Liver (tissue), 9 donors: Measurements from ENCODE around the gene SIGLEC8. TPM values are rescaled to one million over a fixed set of nuclear protein-coding genes. Genes with fewer than 3 reads are reported as not detected.
A peak's percentile ranks its signal among the peaks of the same experiment; 100 is the strongest.
"Not testable (repeated sequence)": the region's sequence is repeated elsewhere in the genome, so short reads cannot be mapped to it uniquely, and the experiment has no call there.

Source experiments
- DNase-seq: peaks from one replicate; pipeline ENCODE4 v3.0.0-alpha.2; 2017; ENCODE audit warnings: low spot score
- H3K27ac ChIP-seq, 2 donors: one replicate each; pipeline ENCODE4 v1.7.0; 2013; ENCODE audit warnings: inconsistent platforms in 2 of 2, low read length in 2 of 2, control low read depth in 1 of 2, low read depth in 1 of 2, mild to moderate bottlenecking in 1 of 2
- H3K27me3 ChIP-seq, 4 donors: one replicate each; pipeline versions ENCODE4 v1.6.1 to v1.7.0; 2013; ENCODE audit warnings: low read length in 3 of 4, inconsistent platforms in 1 of 4, mild to moderate bottlenecking in 1 of 4, moderate library complexity in 1 of 4; ENCODE audit not compliant: control insufficient read depth in 4 of 4, insufficient read depth in 4 of 4
- H3K36me3 ChIP-seq, 4 donors: one replicate each; pipeline versions ENCODE4 v1.6.1 to v1.7.0; 2013; ENCODE audit warnings: low read length in 3 of 4, mild to moderate bottlenecking in 3 of 4, low read depth in 1 of 4, moderate library complexity in 1 of 4; ENCODE audit not compliant: control insufficient read depth in 4 of 4, insufficient read depth in 3 of 4
- H3K4me1 ChIP-seq, 4 donors: one replicate each; pipeline versions ENCODE4 v1.6.1 to v1.7.0; 2013; ENCODE audit warnings: low read length in 3 of 4, mild to moderate bottlenecking in 3 of 4, moderate library complexity in 1 of 4; ENCODE audit not compliant: control insufficient read depth in 4 of 4, insufficient read depth in 4 of 4
- H3K4me3 ChIP-seq, 3 donors: one replicate each; pipeline versions ENCODE4 v1.6.1 to v1.7.0; 2013; ENCODE audit warnings: low read length in 3 of 3, control low read depth in 1 of 3, low read depth in 1 of 3, mild to moderate bottlenecking in 1 of 3
- H3K9ac ChIP-seq, 2 donors: one replicate each; pipeline ENCODE4 v1.7.0; 2013; ENCODE audit warnings: low read length in 2 of 2, mild to moderate bottlenecking in 2 of 2, moderate library complexity in 2 of 2, control low read depth in 1 of 2, low read depth in 1 of 2
- H3K9me3 ChIP-seq, 4 donors: one replicate each; pipeline versions ENCODE4 v1.6.1 to v1.7.0; 2013; ENCODE audit warnings: low read length in 3 of 4; ENCODE audit not compliant: control insufficient read depth in 4 of 4
- EGR1 ChIP-seq, 2 donors: IDR thresholded peaks; 2 replicates each; pipeline ENCODE4 v1.6.1; 2016 to 2018; ENCODE audit warnings: antibody characterized with exemption in 2 of 2, low read depth in 2 of 2
- FOXA1 ChIP-seq: IDR thresholded peaks from 2 replicates; pipeline ENCODE4 v1.6.1; 2016; ENCODE audit warnings: antibody characterized with exemption
- FOXA2 ChIP-seq: IDR thresholded peaks from 2 replicates; pipeline ENCODE4 v1.6.1; 2016; ENCODE audit warnings: antibody characterized with exemption
- HNF4A ChIP-seq, 2 donors: conservative IDR thresholded peaks; 2 replicates each; pipeline ENCODE4 v1.6.1; 2016; ENCODE audit warnings: antibody characterized with exemption in 2 of 2, mild to moderate bottlenecking in 2 of 2
- HNF4G ChIP-seq: IDR thresholded peaks from 2 replicates; pipeline ENCODE4 v1.6.1; 2016; ENCODE audit warnings: antibody characterized with exemption
- RAD21 ChIP-seq, 2 donors: IDR thresholded peaks; 2 replicates each; pipeline ENCODE4 v1.6.1; 2016; ENCODE audit warnings: antibody characterized with exemption in 2 of 2, mild to moderate bottlenecking in 2 of 2
- SP1 ChIP-seq: IDR thresholded peaks from 2 replicates; pipeline ENCODE4 v1.6.1; 2018; ENCODE audit warnings: antibody characterized with exemption, mild to moderate bottlenecking
- TAF1 ChIP-seq: conservative IDR thresholded peaks from 2 replicates; pipeline ENCODE4 v1.6.1; 2016; ENCODE audit warnings: antibody characterized with exemption, mild to moderate bottlenecking
- YY1 ChIP-seq: IDR thresholded peaks from 2 replicates; pipeline ENCODE4 v1.6.1; 2016; ENCODE audit warnings: antibody characterized with exemption, mild to moderate bottlenecking
- WGBS: extraction: QIAGEN DNeasy Blood & Tissue Kit; methylation state at CpG from one replicate; pipeline ENCODE4 v1.1.7; 2013; 5-methylcytosine and 5-hydroxymethylcytosine counted together
- polyA plus RNA-seq, 2 donors: library from polyadenylated mRNA; stranded (reverse) in 1 of 2; unstranded in 1 of 2; fragments of 200-250 nt in 1 of 2; fragments of >200 nt in 1 of 2; fragmentation: Nextera tagmentation in 1 of 2; extraction: Ambion mirVana in 1 of 2; gene quantifications; one replicate each; pipeline versions ENCODE4 v1.2.1 to v1.2.3, GENCODE V29; 2013 to 2015
- total RNA-seq, 2 donors: library from RNA; depleted of rRNA; stranded (reverse); fragments of >200 nt; gene quantifications; one replicate each; pipeline ENCODE4 v1.2.3, GENCODE V29; 2014
- TF ChIP-seq, protein P1 (sequence below): IDR thresholded peaks from 2 replicates; pipeline ENCODE4 v1.6.1; 2016; ENCODE audit warnings: antibody characterized with exemption
- TF ChIP-seq, protein P2 (sequence below): fragments of 150-350 bp; IDR thresholded peaks from 2 replicates; pipeline ENCODE4 v1.5.1; 2017; ENCODE audit warnings: improper control_type of control experiment, low read depth, low read length; ENCODE audit not compliant: missing input control
- TF ChIP-seq, protein P3 (sequence below): IDR thresholded peaks from 2 replicates; pipeline ENCODE4 v1.6.1; 2016; ENCODE audit warnings: antibody characterized with exemption
- donor health status: healthy.
- donor health status: healthy.
- donor health status: healthy.
- donor health status: healthy.
- donor health status: healthy.

Gene SIGLEC8
- total and polyA plus RNA-seq, 4 donors: 0.09 to 2.3 (median 0.52) TPM

DNA sequence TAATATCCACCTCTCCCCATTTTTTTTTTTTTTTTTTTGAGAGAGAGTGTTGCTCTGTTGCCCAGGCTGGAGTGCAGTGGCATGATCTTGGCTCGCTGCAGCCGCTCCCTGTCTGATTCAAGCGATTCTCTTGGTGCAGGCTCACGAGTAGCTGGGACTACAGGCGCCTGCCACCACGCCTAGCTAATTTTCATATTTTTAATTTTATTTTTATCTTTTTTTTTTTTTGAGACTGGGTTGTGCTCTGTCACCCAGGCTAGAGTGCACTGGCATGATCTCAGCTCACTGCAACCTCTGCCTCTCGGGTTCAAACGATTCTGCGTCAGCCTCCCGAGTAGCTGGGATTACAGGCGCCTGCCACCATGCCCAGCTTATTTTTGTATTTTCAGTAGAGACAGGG lies 37.7 kb downstream of the SIGLEC8 start:
- H3K9me3 ChIP-seq, H3K9ac ChIP-seq, DNase-seq, H3K27ac ChIP-seq, H3K4me1 ChIP-seq, H3K27me3 ChIP-seq, H3K4me3 ChIP-seq, H3K36me3 ChIP-seq: not testable (repeated sequence)
- 87% methylated on average over 11 of the region's 11 CpGs for WGBS

DNA sequence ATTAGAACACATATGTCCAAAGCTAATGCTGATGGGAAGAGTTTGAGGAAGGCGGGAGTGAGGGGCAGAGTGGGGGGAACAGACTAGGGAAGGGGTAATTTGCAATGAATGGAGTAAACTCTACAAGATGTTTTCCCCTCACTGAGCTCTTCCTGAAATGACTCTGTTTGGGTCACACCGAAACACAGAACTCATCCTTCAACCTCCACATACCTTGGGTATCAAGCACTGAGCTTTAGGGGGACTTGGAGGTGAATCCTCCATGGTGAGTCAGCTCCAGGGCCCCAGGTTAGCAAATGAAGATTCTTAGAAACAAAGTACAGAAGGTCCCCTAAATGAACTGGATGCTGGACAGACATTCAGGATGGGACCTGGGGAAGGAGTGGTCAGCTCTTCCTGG lies 39.5 kb downstream of the SIGLEC8 start:
- H3K36me3 ChIP-seq: no peaks in the 10 kb centered on the region
- no peaks in the 10 kb centered on the region for H3K27me3 ChIP-seq
- no peak for DNase-seq
- no peaks in the 10 kb centered on the region for H3K9me3 ChIP-seq
- no peaks in the 10 kb centered on the region for H3K4me1 ChIP-seq
- H3K4me3 ChIP-seq: no peak overlapping the region
- no peak overlapping the region for H3K9ac ChIP-seq
- WGBS: 91% methylated on average over 2 of the region's 2 CpGs
- TF ChIP-seq HNF4G: no peak
- no peak for TF ChIP-seq EGR1 (IDR thresholded peaks at IDR 0.05; ENCODE audit: low read depth in 2 of 2)
- no peak for TF ChIP-seq HNF4A (conservative IDR thresholded peaks at IDR 0.05)
- TF ChIP-seq RAD21 (IDR thresholded peaks at IDR 0.05): no peak
- TF ChIP-seq TAF1: no peak
- TF ChIP-seq FOXA2: no peak
- TF ChIP-seq, protein P1, sequence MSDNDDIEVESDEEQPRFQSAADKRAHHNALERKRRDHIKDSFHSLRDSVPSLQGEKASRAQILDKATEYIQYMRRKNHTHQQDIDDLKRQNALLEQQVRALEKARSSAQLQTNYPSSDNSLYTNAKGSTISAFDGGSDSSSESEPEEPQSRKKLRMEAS: no peak
- no peak for TF ChIP-seq YY1
- TF ChIP-seq, protein P2, sequence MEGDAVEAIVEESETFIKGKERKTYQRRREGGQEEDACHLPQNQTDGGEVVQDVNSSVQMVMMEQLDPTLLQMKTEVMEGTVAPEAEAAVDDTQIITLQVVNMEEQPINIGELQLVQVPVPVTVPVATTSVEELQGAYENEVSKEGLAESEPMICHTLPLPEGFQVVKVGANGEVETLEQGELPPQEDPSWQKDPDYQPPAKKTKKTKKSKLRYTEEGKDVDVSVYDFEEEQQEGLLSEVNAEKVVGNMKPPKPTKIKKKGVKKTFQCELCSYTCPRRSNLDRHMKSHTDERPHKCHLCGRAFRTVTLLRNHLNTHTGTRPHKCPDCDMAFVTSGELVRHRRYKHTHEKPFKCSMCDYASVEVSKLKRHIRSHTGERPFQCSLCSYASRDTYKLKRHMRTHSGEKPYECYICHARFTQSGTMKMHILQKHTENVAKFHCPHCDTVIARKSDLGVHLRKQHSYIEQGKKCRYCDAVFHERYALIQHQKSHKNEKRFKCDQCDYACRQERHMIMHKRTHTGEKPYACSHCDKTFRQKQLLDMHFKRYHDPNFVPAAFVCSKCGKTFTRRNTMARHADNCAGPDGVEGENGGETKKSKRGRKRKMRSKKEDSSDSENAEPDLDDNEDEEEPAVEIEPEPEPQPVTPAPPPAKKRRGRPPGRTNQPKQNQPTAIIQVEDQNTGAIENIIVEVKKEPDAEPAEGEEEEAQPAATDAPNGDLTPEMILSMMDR: no peak
- H3K27ac ChIP-seq: no peak overlapping the region

DNA sequence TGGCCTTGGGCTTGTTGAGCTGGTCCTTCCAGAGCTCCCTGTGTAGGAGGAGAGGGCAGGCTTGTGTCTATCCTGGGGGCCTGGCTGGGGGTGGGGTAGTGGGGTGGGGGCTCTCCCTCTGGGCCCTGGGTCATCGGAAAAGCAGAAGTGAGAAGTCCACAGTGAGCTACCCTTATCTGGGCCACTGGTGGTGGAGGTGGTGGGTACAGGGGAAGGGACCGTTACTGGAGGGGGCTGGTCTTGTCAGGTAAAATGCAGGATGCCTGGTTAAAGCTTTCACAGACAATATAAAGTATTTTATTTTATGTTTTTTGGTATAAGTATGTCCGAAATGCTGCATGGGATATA lies 40.5 kb downstream of the SIGLEC8 start:
- TF ChIP-seq RAD21 (IDR thresholded peaks at IDR 0.05) (no peak), FOXA1 (no peak), SP1 (no peak), HNF4A (conservative IDR thresholded peaks at IDR 0.05) (no peak), FOXA2 (no peak)
- Histone ChIP-seq H3K4me1 (no peaks in the 10 kb centered on the region), H3K4me3 (no peak overlapping the region), H3K36me3 (no peaks in the 10 kb centered on the region), H3K27me3 (no peaks in the 10 kb centered on the region), H3K9me3 (no peaks in the 10 kb centered on the region), H3K27ac (peak overlapping the region; percentile 18 to 25), H3K9ac (no peak overlapping the region)
- DNase-seq: no peak
- WGBS: 70% methylated on average over 3 of the region's 3 CpGs

DNA sequence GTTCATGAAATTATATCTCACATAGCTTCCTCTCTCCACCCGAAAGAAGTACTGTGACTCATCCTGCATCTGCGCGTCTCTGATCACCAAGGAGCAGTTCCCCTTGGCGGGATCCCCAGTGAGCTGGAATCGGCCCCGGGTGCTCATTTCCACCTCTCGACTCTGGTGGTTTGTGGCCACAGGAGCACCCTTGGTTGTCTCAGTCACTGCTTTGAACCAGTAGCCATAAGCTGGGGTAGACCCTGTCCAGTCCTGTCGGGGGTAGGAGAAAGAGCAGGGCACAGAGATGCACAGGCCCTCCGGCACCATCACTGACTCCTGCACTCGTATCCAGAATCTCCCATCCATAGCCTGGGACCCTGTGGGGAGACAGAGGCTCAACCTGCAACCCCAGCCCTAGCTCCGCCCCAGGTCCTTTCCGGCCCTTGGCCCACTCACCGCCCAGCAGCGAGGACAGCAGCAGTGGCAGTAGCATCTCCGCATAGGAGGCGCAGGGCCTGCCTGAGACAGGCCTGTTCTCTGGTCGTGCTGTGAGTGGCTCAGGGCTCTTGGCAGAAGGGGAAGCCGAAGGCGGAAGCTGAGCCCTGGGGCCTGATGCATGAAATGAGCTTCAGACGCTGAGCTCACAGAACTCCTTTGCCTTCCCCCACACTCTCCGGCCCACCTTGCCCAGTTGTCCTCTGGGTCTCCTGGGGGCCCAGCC lies 41.0 kb downstream of the SIGLEC8 start, which contains the start of gene SIGLEC10:
SIGLEC10 (minus strand) TSS at position 536 of the 703 bp plus-strand sequence; CDS start at position 475, 61 bp downstream.
- no peaks in the 10 kb centered on the region for H3K4me1 ChIP-seq
- peak within 1 kb of the TSS; percentile 18 to 25 for H3K27ac ChIP-seq
- no peaks in the 10 kb centered on the region for H3K27me3 ChIP-seq
- TF ChIP-seq EGR1 (IDR thresholded peaks at IDR 0.05; ENCODE audit: low read depth in 2 of 2) (no peak), FOXA1 (no peak)
- TF ChIP-seq, protein P3, sequence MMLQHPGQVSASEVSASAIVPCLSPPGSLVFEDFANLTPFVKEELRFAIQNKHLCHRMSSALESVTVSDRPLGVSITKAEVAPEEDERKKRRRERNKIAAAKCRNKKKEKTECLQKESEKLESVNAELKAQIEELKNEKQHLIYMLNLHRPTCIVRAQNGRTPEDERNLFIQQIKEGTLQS: no peak
- H3K36me3 ChIP-seq: no peaks in the 10 kb centered on the region
- H3K4me3 ChIP-seq: peak within 1 kb of the TSS in 2 of 3 donors; percentile 12 to 17
- 60% methylated on average over 21 of the region's 21 CpGs for WGBS
- H3K9me3 ChIP-seq: no peaks in the 10 kb centered on the region
- no peak for DNase-seq
- H3K9ac ChIP-seq: no peak within 1 kb of the TSS

DNA sequence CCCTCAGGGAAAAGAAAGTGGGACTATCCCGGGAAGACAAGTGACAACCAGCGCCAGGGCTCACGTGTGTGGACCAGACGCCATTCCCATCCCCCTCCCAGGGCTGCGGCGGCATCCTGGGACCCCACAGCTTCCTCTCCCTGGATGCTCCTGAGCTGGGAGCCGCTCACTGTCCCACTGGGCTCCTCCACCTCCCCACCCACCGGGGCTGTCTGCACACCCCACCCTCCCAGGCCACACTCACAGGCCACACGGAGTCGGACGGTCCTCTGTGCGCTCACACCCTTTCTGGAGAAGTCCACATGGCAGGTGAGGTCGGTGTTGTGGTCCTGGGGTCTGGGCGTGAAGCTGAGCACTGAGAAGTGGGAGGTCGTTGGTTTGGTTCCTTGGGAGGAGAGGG lies 41.8 kb downstream of the SIGLEC8 start:
- not testable (repeated sequence) for H3K36me3 ChIP-seq, H3K27ac ChIP-seq, H3K4me1 ChIP-seq, H3K4me3 ChIP-seq, H3K9ac ChIP-seq, H3K9me3 ChIP-seq, DNase-seq, H3K27me3 ChIP-seq
- whole genome bisulfite sequencing: 72% methylated on average over 15 of the region's 15 CpGs
